Fibroblast of lung (primary cell): ENCODE data around the gene POLK.

Experiments used
- CTCF ChIP-seq, 2 donors: IDR thresholded peaks in 1 of 2; conservative IDR thresholded peaks in 1 of 2; 1 replicate in 1 of 2; 2 replicates in 1 of 2; pipeline ENCODE4 v1.5.1; 2011 to 2012; ENCODE audit warnings: low read length in 2 of 2, control low read depth in 1 of 2, inconsistent platforms in 1 of 2, low read depth in 1 of 2, mild to moderate bottlenecking in 1 of 2
- EZH2 ChIP-seq: IDR thresholded peaks from 2 replicates; pipeline ENCODE4 v1.5.1; 2012; ENCODE audit warnings: low read length, control low read depth, mild to moderate bottlenecking; ENCODE audit errors: missing control alignments

GRCh38 chr5:75512383-75513074 lies 838 bp downstream of the POLK start:
- TF ChIP-seq CTCF (conservative IDR thresholded peaks at IDR 0.05 in 1 of 2, IDR thresholded peaks at IDR 0.05 in 1 of 2; ENCODE audit: low read depth in 1 of 2, low read length in 2 of 2) (no peak), EZH2 (no peak)
